ENCODE results near the gene TNS3. TPM values are rescaled to one million over a fixed set of nuclear protein-coding genes. Genes with fewer than 3 reads are reported as not detected.

Gene TNS3
- total and polyA plus RNA-seq, 2 of the 13 experiments (the other 11 are each of a cell fraction or from before 2014, with no cell fraction given), result 52.9 to 55.7 TPM

DNA sequence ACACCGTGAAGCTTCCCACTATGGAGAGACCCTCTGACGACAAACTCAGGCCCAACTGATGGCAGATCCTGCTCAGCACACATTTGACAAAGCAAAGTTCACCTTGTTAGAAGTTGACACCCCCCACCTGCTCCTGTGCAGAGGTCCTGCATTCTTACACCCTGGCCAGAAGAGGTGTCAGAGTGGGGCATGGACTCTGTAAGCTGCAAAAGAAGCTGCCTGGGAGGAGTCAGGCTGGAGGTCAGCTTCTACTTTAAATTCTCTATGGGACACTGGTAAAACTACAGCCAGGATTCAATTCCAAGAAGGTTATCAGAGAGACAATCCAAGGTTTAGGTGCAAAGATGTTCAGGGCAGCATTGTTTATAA, 20.0 kb upstream of the TNS3 start (continued):
- TF ChIP-seq HDAC6 (IDR thresholded peaks at IDR 0.05; ENCODE audit: low read depth, low read length) (no peak), ONECUT2 (CRISPR knock-in tag; IDR thresholded peaks at IDR 0.05) (0 out of 2 replicates have a peak, but pooled peaks have one; percentile 12), RFX1 (IDR thresholded peaks at IDR 0.05) (no peak), ZNF468 (CRISPR knock-in tag; IDR thresholded peaks at IDR 0.05) (no peak), NPAS2 (CRISPR knock-in tag; IDR thresholded peaks at IDR 0.05; ENCODE audit: borderline replicate concordance) (no peak), ZNF788 (CRISPR knock-in tag; IDR thresholded peaks at IDR 0.05; ENCODE audit: borderline replicate concordance) (peak; percentile 30; the same call in 1 of the 2 replicates), ZNF556 (CRISPR knock-in tag; IDR thresholded peaks at IDR 0.05; ENCODE audit: borderline replicate concordance) (no peak), FOXA3 (CRISPR knock-in tag; IDR thresholded peaks at IDR 0.05) (no peak; the same call in 1 of the 2 replicates), TFAP4 (IDR thresholded peaks at IDR 0.05; ENCODE audit: borderline replicate concordance, low read depth) (0 out of 2 replicates have a peak, but pooled peaks have one; percentile 39), ZNF580 (CRISPR knock-in tag; IDR thresholded peaks at IDR 0.05; ENCODE audit: borderline replicate concordance, low read depth) (0 out of 2 replicates have a peak, but pooled peaks have one; percentile 30), SMARCE1 (IDR thresholded peaks at IDR 0.05; ENCODE audit: borderline replicate concordance) (no peak), PRDM4 (CRISPR knock-in tag; IDR thresholded peaks at IDR 0.05; ENCODE audit: borderline replicate concordance) (no peak), ATF5 (CRISPR knock-in tag; IDR thresholded peaks at IDR 0.05; ENCODE audit: low read depth) (no peak), ZBTB21 (CRISPR knock-in tag; IDR thresholded peaks at IDR 0.05) (no peak), TEAD3 (CRISPR knock-in tag; optimal IDR thresholded peaks at IDR 0.05; ENCODE audit: borderline replicate concordance) (peak; percentile 58), SOX5 (CRISPR knock-in tag; IDR thresholded peaks at IDR 0.05; ENCODE audit: borderline replicate concordance) (0 out of 2 replicates have a peak, but pooled peaks have one; percentile 3), SALL1 (CRISPR knock-in tag; IDR thresholded peaks at IDR 0.05) (peak; percentile 42; the same call in 1 of the 2 replicates), CC2D1A (CRISPR knock-in tag; IDR thresholded peaks at IDR 0.05) (no peak), MIXL1 (CRISPR knock-in tag; IDR thresholded peaks at IDR 0.05) (no peak), BATF2 (CRISPR knock-in tag; IDR thresholded peaks at IDR 0.05) (no peak), ZNF772 (CRISPR knock-in tag; IDR thresholded peaks at IDR 0.05) (0 out of 2 replicates have a peak, but pooled peaks have one; percentile 42), SOX6 (IDR thresholded peaks at IDR 0.05) (no peak), SOX6 (CRISPR knock-in tag; IDR thresholded peaks at IDR 0.05) (peak; percentile 22; the same call in 1 of the 2 replicates), HNF4A (CRISPR knock-in tag; IDR thresholded peaks at IDR 0.05) (peak; percentile 84), ELF3 (CRISPR knock-in tag; IDR thresholded peaks at IDR 0.05) (no peak), CTCF (CRISPR knock-in tag; IDR thresholded peaks at IDR 0.05) (0 out of 2 replicates have a peak, but pooled peaks have one; percentile 13), TBX2 (CRISPR knock-in tag; IDR thresholded peaks at IDR 0.05; ENCODE audit: borderline replicate concordance) (peak; percentile 92)

Data from HepG2 (cell line).